Measurements from ENCODE around the gene S100P.

S100P gene

GRCh38 chr4:6740347-6740746, 46.7 kb downstream of the S100P start:
- no peak for TF ChIP-seq TAF1 (IDR thresholded peaks at IDR 0.05; ENCODE audit: low read depth, low read length)
- no peak for TF ChIP-seq POU2F2 (IDR thresholded peaks at IDR 0.05; ENCODE audit: low read depth, low read length)
- no peak for TF ChIP-seq POLR2A (IDR thresholded peaks at IDR 0.05; ENCODE audit: low read depth, low read length)
- no peak for TF ChIP-seq PAX5 (IDR thresholded peaks at IDR 0.05; ENCODE audit: insufficient read depth, low read length, severe bottlenecking)
- no peak for TF ChIP-seq SPI1 (IDR thresholded peaks at IDR 0.05; ENCODE audit: low read depth, low read length)
- TF ChIP-seq POLR2AphosphoS5 (IDR thresholded peaks at IDR 0.05; ENCODE audit: low read depth, low read length) = no peak
- no peak for FAIRE-seq

GRCh38 chr4:6742507-6742906, 48.8 kb downstream of the S100P start:
- FAIRE-seq = no peak
- TF ChIP-seq POLR2AphosphoS5 (IDR thresholded peaks at IDR 0.05; ENCODE audit: low read depth, low read length) (no peak), TAF1 (IDR thresholded peaks at IDR 0.05; ENCODE audit: low read depth, low read length) (no peak), POLR2A (IDR thresholded peaks at IDR 0.05; ENCODE audit: low read depth, low read length) (no peak), POU2F2 (IDR thresholded peaks at IDR 0.05; ENCODE audit: low read depth, low read length) (no peak), PAX5 (IDR thresholded peaks at IDR 0.05; ENCODE audit: insufficient read depth, low read length, severe bottlenecking) (no peak), SPI1 (IDR thresholded peaks at IDR 0.05; ENCODE audit: low read depth, low read length) (no peak)
- no peak for DNase-seq (ENCODE audit: insufficient read length, low spot score)

More at GRCh38 chr4:6740347-6740746, 46.7 kb downstream of the S100P start:
- DNase-seq (ENCODE audit: insufficient read length, low spot score) = no peak

DNA sequence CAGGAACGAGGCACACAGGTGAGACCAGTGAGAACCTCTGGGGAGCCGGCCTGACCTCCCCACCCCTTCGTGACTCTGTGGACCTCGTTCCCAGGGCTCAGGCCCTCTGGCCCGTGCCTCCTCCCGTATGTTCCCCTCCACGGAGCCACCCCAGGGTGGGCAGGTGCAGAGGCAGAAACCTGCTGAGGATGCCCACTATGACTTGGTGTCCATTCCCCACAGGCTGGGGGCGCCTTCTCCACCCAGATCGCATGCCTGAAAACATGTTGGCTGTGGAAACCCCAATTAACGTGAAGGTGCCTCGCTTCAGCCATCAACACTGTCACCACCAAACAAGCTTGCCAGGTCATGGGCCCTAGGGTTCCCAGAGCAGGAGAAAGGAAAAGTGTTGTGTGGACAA, 49.3 kb downstream of the S100P start:
- DNase-seq (ENCODE audit: insufficient read length, low spot score) (no peak), FAIRE-seq (no peak)
- TF ChIP-seq SPI1 (IDR thresholded peaks at IDR 0.05; ENCODE audit: low read depth, low read length) (no peak), PAX5 (IDR thresholded peaks at IDR 0.05; ENCODE audit: insufficient read depth, low read length, severe bottlenecking) (no peak), POU2F2 (IDR thresholded peaks at IDR 0.05; ENCODE audit: low read depth, low read length) (no peak), TAF1 (IDR thresholded peaks at IDR 0.05; ENCODE audit: low read depth, low read length) (no peak), POLR2AphosphoS5 (IDR thresholded peaks at IDR 0.05; ENCODE audit: low read depth, low read length) (no peak), POLR2A (IDR thresholded peaks at IDR 0.05; ENCODE audit: low read depth, low read length) (no peak)

Data from GM12891 (cell line).